ENCODE measurements around the gene EXOC4. TPM values are rescaled to one million over a fixed set of nuclear protein-coding genes. Genes with fewer than 3 reads are reported as not detected.

Gene EXOC4
- total and polyA plus RNA-seq, 2 of the 8 experiments (the other 6 are each of a cell fraction or from before 2014, with no cell fraction given): 27.0 to 67.3 TPM

DNA sequence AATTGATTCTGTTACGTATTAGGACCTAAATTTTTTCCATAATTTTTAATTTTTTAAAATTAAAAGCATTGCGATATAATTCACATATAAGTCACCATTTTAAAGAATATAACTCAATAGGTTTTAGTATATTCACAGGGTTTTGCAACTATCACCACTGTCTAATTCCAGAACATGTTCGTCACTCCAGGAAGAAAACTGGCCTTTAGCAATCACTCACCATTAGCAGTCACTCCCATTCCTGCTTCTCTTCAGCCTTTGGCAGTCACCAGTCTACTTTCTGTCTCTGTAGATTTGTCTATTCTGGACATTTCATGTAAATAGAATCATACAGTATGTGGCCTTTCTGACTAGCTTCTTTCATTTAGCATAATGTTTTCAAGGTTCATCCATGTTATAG is 176.5 kb downstream of the EXOC4 start:
- no peak for FAIRE-seq
- ChIA-PET CTCF (ENCODE audit: partially characterized antibody) (no interaction called here), POLR2A (ENCODE audit: partially characterized antibody) (no interaction called here)
- Histone ChIP-seq H2AK5ac (ENCODE audit: low read depth, low read length) (no peak overlapping the region), H3K9me3 (ENCODE audit: insufficient read depth in 2 of 2, low read depth in 1 of 2, low read length in 1 of 2) (peaks cover 0 to 5% of the 10 kb centered on the region in 2 experiments; a peak in 1 of 4 replicates), H3K4me2 (ENCODE audit: insufficient read depth in 1 of 2, low read depth in 2 of 2, low read length in 2 of 2) (no peak overlapping the region), H2BK20ac (ENCODE audit: low read length) (no peak overlapping the region), H3K36me3 (ENCODE audit: control insufficient read depth in 2 of 4, insufficient read depth in 4 of 4, low read length in 3 of 4) (no peaks in the 10 kb centered on the region), H3K4me3 (ENCODE audit: extremely low read depth in 1 of 4, insufficient read depth in 2 of 4, low read depth in 3 of 4, low read length in 4 of 4) (no peak overlapping the region), H3K4ac (replicated peaks; ENCODE audit: insufficient read length, low read depth, low read length) (no peak overlapping the region), H3K18ac (ENCODE audit: extremely low read depth, low read length) (no peak overlapping the region), H3K4me1 (replicated peaks in 1 of 4; ENCODE audit: control insufficient read depth in 3 of 4, insufficient read depth in 4 of 4, low read length in 3 of 4) (peaks cover 1 to 9% (median 5%) of the 10 kb centered on the region in 4 experiments; a peak in 5 of 7 replicates), H3K27ac (ENCODE audit: low read depth, low read length) (no peak overlapping the region), H3K27me3 (replicated peaks in 1 of 4; ENCODE audit: control insufficient read depth in 3 of 4, extremely low read depth in 1 of 4, insufficient read depth in 3 of 4, low read length in 3 of 4) (no peaks in the 10 kb centered on the region), H2BK120ac (replicated peaks; ENCODE audit: low read depth, low read length) (no peak overlapping the region), H3K9ac (replicated peaks in 1 of 4; ENCODE audit: extremely low read depth in 1 of 4, low read depth in 3 of 4, low read length in 3 of 4) (no peak overlapping the region), H3K79me1 (ENCODE audit: low read depth, low read length) (no peaks in the 10 kb centered on the region; the same call in 1 of the 2 replicates), H3K14ac (ENCODE audit: insufficient read length) (no peak overlapping the region), H3K79me2 (ENCODE audit: control insufficient read depth in 1 of 2, insufficient read depth in 2 of 2, low read length in 2 of 2) (0 out of 4 replicates have a peak, but pooled peaks cover 0 to under 1% of the 10 kb centered on the region in 2 experiments), H3K56ac (replicated peaks; ENCODE audit: insufficient read length, low read depth, low read length) (no peak overlapping the region), H4K5ac (ENCODE audit: insufficient read length, low read depth, low read length) (no peak overlapping the region), H4K20me1 (replicated peaks in 1 of 2; ENCODE audit: control insufficient read depth in 1 of 2, insufficient read depth in 2 of 2, low read length in 2 of 2) (no peaks in the 10 kb centered on the region), H4K8ac (ENCODE audit: extremely low read depth, insufficient read depth, low read length) (no peak overlapping the region), H4K91ac (replicated peaks; ENCODE audit: insufficient read length, low read length) (no peak overlapping the region), H3K23me2 (ENCODE audit: low read depth, low read length) (no peaks in the 10 kb centered on the region), H2BK12ac (ENCODE audit: low read depth, low read length) (no peak overlapping the region), H2BK5ac (ENCODE audit: low read depth, low read length) (no peak overlapping the region), H2BK15ac (ENCODE audit: low read length) (no peak overlapping the region), H2AFZ (ENCODE audit: low read length) (no peak overlapping the region), H3K23ac (ENCODE audit: insufficient read length) (no peak overlapping the region)
- no peak for DNase-seq (ENCODE audit: low read depth in 1 of 2, low spot score in 2 of 2)
- WGBS, 2 experiments (ENCODE audit: extremely low coverage in 1 of 2, insufficient coverage in 1 of 2, insufficient read length in 1 of 2, insufficient replicate concordance in 2 of 2, low coverage in 1 of 2, low lambda C conversion rate in 2 of 2, missing lambda C conversion rate in 1 of 2): 96 to 100% methylated on average over 1 to 3 of the region's 3 CpGs
- TF ChIP-seq, protein P1, sequence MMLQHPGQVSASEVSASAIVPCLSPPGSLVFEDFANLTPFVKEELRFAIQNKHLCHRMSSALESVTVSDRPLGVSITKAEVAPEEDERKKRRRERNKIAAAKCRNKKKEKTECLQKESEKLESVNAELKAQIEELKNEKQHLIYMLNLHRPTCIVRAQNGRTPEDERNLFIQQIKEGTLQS (IDR thresholded peaks at IDR 0.05; ENCODE audit: insufficient read depth, low read depth, low read length): no peak
